Type B pancreatic cell (in vitro differentiated cells): ENCODE data around the gene CYFIP2. TPM values are rescaled to one million over a fixed set of nuclear protein-coding genes. Genes with fewer than 3 reads are reported as not detected.
A peak's percentile ranks its signal among the peaks of the same experiment; 100 is the strongest.

ENCODE experiments used
- DNase-seq: peaks from one replicate; pipeline ENCODE4 v3.0.0; 2021; ENCODE audit warnings: mixed read lengths; ENCODE audit not compliant: unreplicated experiment; ENCODE audit errors: extremely low spot score
- H3K27ac Mint-ChIP-seq: 2 replicates; pipeline ENCODE4 v1.8.0; 2021; ENCODE audit warnings: mild to moderate bottlenecking, mixed read lengths
- H3K27me3 Mint-ChIP-seq: 2 replicates; pipeline ENCODE4 v1.8.0; 2021; ENCODE audit warnings: mixed read lengths
- H3K36me3 Mint-ChIP-seq: 2 replicates; pipeline ENCODE4 v1.8.0; 2021; ENCODE audit warnings: mixed read lengths
- H3K4me1 Mint-ChIP-seq: one replicate; pipeline ENCODE4 v1.8.0; 2021; ENCODE audit warnings: mixed read lengths; ENCODE audit not compliant: unreplicated experiment
- H3K4me3 Mint-ChIP-seq: 2 replicates; pipeline ENCODE4 v1.8.0; 2021; ENCODE audit warnings: mild to moderate bottlenecking, mixed read lengths
- H3K9me3 Mint-ChIP-seq: 2 replicates; pipeline ENCODE4 v1.8.0; 2021; ENCODE audit warnings: mixed read lengths
- CTCF ChIP-seq: fragments of 200-600 bp; sonication (generic); conservative IDR thresholded peaks from 2 replicates; pipeline ENCODE4 v1.5.0; 2021; ENCODE audit warnings: antibody characterized with exemption, mild to moderate bottlenecking
- total RNA-seq: library from RNA; stranded (reverse); gene quantifications from 2 replicates; pipeline ENCODE4 v1.2.1, GENCODE V29; 2021; ENCODE audit warnings: low replicate concordance

Gene CYFIP2
- total RNA-seq, 1 donor from 2014 or later: 61.4 TPM

- Mint-ChIP-seq H3K4me1 (no peaks in the 10 kb centered on the region), H3K9me3 (no peaks in the 10 kb centered on the region), H3K4me3 (no peak overlapping the region), H3K27ac (no peak overlapping the region), H3K36me3 (no peaks in the 10 kb centered on the region), H3K27me3 (no peaks in the 10 kb centered on the region)
- TF ChIP-seq CTCF: no peak
- no peak for DNase-seq
Measured at GRCh38 chr5:157248821-157249470, 17.0 kb upstream of the CYFIP2 start.

GRCh38 chr5:157252711-157253465 is 13.0 kb upstream of the CYFIP2 start:
- Mint-ChIP-seq H3K36me3 (no peaks in the 10 kb centered on the region), H3K9me3 (no peaks in the 10 kb centered on the region), H3K27ac (no peak overlapping the region), H3K4me3 (no peak overlapping the region), H3K4me1 (no peaks in the 10 kb centered on the region), H3K27me3 (no peaks in the 10 kb centered on the region)
- TF ChIP-seq CTCF: no peak
- DNase-seq: no peak

- H3K9me3 Mint-ChIP-seq: no peaks in the 10 kb centered on the region
- no peak overlapping the region for H3K4me3 Mint-ChIP-seq
- H3K4me1 Mint-ChIP-seq: no peaks in the 10 kb centered on the region
- peak; percentile 90 for TF ChIP-seq CTCF
- H3K27me3 Mint-ChIP-seq: no peaks in the 10 kb centered on the region
- DNase-seq: no peak
- H3K27ac Mint-ChIP-seq: no peak overlapping the region
- H3K36me3 Mint-ChIP-seq: no peaks in the 10 kb centered on the region
Measured at GRCh38 chr5:157253547-157253946, 12.4 kb upstream of the CYFIP2 start.

- no peaks in the 10 kb centered on the region for H3K36me3 Mint-ChIP-seq
- TF ChIP-seq CTCF: no peak
- no peaks in the 10 kb centered on the region for H3K9me3 Mint-ChIP-seq
- DNase-seq: no peak
- H3K27me3 Mint-ChIP-seq: peaks cover 19% of the 10 kb centered on the region
- H3K4me1 Mint-ChIP-seq: no peaks in the 10 kb centered on the region
- H3K27ac Mint-ChIP-seq: no peak overlapping the region
- H3K4me3 Mint-ChIP-seq: no peak overlapping the region
Measured at GRCh38 chr5:157258450-157258849, 7.5 kb upstream of the CYFIP2 start.

- DNase-seq: no peak
- no peak for TF ChIP-seq CTCF
- Mint-ChIP-seq H3K27me3 (peaks cover 28% of the 10 kb centered on the region), H3K4me1 (no peaks in the 10 kb centered on the region), H3K27ac (no peak overlapping the region), H3K4me3 (no peak overlapping the region), H3K9me3 (no peaks in the 10 kb centered on the region), H3K36me3 (no peaks in the 10 kb centered on the region)
Measured at GRCh38 chr5:157259699-157260098, 6.2 kb upstream of the CYFIP2 start.
